ENCODE data around the gene MAP6.

GRCh38 chr11:75570559-75571139 lies 98.2 kb downstream of the MAP6 start:
- TF ChIP-seq POLR2A (IDR thresholded peaks at IDR 0.05): no peak
- TF ChIP-seq, protein P1, sequence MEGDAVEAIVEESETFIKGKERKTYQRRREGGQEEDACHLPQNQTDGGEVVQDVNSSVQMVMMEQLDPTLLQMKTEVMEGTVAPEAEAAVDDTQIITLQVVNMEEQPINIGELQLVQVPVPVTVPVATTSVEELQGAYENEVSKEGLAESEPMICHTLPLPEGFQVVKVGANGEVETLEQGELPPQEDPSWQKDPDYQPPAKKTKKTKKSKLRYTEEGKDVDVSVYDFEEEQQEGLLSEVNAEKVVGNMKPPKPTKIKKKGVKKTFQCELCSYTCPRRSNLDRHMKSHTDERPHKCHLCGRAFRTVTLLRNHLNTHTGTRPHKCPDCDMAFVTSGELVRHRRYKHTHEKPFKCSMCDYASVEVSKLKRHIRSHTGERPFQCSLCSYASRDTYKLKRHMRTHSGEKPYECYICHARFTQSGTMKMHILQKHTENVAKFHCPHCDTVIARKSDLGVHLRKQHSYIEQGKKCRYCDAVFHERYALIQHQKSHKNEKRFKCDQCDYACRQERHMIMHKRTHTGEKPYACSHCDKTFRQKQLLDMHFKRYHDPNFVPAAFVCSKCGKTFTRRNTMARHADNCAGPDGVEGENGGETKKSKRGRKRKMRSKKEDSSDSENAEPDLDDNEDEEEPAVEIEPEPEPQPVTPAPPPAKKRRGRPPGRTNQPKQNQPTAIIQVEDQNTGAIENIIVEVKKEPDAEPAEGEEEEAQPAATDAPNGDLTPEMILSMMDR (IDR thresholded peaks at IDR 0.05): no peak
